Muscle of back (tissue), 11 donors: ENCODE results near the gene PLCH2. TPM values are rescaled to one million over a fixed set of nuclear protein-coding genes. Genes with fewer than 3 reads are reported as not detected.
A peak's percentile ranks its signal among the peaks of the same experiment; 100 is the strongest.

ENCODE experiments used
- DNase-seq, 3 donors: peaks; one replicate each; pipeline versions ENCODE4 v3.0.0 to v3.0.0-alpha.2; 2013
- polyA plus RNA-seq, 10 donors: library from polyadenylated mRNA; unstranded; fragments of 120-200 nt; gene quantifications; one replicate each; pipeline ENCODE4 v1.2.1, GENCODE V29; 2013; ENCODE audit not compliant: insufficient read length in 10 of 10

The PLCH2 gene
- polyA plus RNA-seq, 10 donors = 0.39 to 3.3 (median 0.71) TPM

DNA sequence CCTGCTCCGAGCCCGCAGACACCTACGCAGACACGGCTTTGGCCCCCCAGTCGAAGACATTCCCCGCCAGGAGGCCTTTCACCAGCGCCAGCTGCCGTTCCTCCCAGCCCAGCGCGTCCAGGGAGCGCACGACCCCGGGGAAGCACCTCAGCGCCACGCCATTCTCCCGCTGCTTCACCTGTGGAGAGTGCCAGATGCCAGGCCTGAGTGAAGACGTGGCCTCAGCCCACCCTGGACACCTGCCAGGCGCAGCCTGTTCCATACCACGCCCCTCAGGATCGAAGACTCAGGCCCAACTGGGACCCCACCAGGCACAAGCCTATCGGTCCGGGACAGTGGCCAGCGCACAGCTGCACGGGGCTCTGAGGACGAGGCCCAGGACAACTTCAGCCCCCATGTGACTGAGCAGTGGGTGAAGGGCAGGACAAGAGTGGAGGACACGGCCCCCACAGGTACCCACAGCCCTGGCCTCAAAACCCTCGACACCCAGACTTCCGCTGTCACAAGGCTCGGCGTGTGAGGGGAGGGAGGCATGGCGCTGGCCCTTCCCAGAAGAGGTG, 36.9 kb downstream of the PLCH2 start:
- peak in 1 of 3 donors; percentile 8 for DNase-seq

DNA sequence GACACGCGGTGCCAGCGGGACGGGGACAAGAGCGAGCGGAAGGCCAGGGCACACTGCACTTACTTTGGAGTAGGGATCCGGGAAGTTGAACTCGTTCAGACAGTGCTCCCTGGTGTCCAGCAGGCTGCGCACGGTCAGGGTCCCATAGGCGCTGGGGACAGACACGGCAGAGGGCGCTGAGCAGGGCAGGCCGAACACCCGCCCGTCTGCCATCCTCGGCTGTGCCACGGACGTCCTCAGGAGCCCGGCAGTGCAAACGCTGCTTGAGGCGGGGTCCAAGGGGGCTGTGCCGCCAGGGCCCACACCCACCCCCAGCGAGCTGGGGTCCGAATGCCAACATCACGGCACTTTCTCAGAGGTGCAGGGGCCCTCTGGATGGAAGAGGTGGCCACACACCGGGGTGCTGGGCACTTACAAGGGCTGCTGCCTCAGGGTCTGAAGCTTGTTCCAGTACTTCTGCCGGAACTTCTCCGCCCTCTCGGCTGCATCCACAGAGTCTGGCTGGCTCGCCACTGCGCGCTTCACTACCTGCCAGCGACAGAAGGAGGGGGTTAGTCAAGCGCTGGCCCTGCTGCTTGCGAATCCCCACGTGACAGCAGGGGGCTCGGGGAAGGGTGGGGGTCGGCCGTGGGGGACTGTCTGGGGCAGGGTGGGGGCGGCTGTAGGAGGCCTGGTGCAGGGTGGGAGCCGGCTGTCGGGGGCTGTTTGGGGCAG, 38.0 kb downstream of the PLCH2 start:
- DNase-seq = no peak

DNA sequence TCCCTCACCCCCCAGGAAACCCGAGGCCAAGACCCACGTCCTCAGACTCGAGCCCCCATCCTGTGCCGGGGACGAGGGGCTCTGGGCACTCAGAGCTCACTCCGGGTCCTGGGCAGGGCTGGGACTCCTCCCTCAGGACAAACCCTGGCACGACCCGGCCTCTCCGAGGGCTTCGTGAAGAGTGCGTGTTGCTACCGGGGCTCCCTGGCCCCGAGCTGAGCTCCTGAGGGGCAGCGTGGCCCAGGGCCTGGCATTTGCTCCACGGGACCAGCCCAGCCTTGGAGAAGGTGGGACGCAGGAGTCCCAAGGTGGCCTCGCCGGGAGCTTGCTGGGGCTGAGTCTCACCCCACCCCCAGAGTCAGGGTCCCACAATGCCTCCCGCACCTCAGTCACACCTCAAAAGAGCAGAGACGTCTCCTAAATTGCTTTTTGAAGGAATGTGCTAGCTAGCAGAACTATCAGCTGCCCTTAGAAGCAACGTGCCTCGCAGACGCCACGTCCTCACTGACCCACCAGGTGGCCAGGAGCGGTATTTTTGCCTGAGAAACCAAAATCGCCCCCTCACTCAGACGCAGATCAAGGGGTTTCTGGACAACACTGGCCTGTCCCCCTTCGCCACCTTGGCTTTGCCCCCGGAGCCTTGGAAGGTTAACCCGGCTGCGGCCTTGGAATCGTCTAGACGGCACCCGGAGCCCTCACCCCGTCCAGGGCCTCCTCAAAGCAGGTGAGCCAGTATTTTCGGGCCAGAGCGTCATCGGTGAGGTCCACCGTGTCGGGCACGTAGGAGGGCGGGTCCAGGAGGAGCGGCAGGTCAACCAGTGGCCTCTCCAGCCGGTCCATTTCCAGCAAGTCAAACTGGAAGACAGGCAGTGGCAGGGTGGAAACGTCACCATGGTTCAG, 39.0 kb downstream of the PLCH2 start:
- DNase-seq = no peak

DNA sequence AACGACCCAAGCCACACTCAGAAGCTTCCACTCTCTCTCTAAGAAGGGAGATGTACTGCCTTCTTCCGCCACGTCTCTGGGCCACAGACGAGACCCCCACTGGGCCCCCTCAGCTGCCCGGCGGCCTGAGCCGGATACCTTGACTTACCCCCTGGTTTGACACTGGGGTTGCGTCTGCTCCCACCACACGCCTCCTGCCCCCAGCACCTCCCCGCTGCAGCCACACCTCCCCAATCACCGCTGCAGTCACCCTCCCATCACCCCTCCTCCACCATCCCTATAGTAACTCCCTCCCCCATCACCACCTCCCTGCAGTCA, 39.6 kb downstream of the PLCH2 start:
- no peak for DNase-seq

DNA sequence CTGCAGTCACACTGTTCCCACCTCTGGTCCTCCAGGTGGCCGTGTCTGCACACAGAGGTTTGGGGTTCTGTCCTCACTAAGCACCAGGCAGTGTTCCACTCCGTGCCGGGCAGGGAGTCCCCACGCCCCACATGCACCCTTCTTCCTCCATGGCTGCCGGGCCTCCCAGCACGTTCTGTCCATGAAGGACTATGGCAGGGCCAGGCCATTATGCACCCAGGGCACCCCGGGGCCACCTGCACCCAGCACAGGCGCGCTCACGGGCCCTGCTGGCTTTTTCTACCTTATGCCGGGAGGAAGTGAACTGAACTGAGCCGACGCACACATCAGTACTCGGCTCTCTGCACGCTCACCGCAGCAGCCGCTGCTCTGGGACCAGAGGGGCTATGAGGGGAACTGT, 40.0 kb downstream of the PLCH2 start:
- DNase-seq = no peak

DNA sequence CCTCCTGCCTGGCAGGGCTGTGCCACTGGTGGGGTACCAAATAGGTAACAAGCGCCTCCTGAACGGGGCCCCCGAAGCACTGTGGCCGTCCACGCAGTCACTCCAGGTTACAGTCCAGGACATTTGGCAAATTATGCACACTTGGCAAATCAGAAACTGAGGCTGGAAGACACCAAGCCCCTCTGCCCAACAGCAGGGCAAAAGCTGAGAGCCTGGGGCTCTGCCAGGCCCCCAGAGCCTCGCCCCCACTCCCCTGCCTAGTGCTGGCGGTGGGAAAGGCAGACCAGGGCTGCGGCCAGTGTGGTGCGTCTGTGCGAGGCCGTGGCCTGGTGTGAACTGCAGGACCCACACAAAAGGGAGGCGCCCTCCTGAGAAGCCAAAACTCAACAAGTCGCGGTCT, 40.9 kb downstream of the PLCH2 start:
- DNase-seq = no peak

DNA sequence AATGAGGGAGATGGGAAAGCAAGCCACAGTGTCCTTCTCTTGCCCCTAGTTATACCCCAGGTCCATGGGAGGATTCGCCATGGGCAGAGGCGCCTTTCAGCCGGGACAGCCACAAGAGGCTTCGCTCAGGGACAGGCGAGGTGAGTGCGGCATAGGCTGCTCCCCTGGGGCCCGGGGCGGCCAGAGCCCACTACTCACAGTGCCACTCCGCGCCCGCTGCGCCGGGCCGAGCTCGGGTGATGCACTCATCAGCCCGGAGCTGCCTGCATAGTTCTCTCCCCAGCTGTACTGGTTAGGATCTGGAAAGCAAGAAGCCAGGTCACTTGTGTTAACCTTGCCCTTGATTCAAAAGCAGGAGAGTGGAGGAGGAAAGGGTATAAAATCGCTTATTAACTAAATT, 41.9 kb downstream of the PLCH2 start:
- no peak for DNase-seq

DNA sequence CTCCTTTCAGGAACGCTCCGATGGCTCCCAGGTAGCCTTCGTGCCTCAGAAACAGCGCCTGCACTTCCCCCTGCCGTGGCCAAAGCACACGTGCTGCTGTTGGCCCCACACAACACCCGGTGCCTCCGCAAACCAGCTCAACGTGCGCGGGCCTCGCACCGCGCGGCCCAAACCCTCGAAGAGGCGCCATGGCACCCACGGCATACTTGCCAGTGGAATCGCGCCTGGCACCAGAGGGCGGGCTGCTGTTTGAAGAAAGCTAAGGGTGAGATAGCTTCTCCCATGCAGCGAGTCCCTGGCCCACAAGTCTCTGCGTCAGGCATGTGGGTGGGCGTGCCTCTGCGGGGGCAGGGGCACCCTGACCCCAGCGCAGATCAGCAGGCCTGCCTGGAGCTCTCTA, 42.4 kb downstream of the PLCH2 start:
- no peak for DNase-seq

DNA sequence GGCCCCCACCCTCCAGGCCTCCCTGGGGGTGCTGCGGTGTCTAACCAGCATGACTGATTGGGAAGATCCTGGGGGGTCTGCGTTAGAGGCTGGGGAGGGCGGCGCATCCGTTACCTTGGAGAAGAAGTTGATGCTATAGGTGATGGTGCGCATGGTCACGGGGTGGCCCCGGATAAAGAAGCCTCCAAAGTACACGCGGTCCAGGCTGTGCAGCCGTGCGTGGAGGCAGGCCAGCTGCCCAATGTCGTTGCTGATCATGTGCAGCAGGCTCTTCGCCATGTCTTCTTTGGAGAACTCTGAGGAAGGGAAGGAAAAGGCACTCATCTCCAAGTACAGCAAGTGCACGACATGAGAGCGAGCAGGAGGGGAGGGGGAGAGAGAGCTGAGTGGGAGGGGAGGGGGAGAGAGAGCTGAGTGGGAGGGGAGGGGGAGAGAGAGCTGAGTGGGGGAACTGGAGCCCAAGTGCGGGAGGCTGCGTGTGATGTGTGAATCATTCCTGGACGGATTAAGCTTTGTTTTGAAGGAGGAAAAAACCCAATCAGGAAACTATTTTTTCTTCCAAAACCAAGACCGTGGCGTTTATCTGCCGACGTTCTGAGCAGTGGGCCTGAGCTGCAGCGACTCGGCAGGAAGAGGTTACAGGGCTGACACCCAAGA, 43.1 kb downstream of the PLCH2 start:
- DNase-seq = no peak

DNA sequence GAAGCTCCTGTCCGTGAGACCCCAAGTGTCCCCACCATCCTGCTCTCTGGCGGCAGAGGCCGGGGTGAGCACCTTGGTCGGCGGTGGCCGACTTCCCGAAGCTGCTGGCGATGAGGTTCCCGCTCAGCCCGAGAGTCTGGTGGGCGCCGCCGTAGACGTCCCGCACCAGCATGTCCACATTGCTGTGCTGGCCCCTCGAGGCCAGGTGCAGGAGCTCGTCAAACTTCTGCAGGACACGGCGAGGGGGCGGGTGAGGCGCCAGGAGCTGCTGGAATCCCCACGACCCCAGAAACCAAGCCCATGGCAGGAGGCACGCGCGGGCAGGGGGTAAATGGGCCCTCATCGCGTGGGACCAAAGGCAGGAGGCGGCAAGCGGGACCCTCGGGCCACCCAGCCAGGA, 43.6 kb downstream of the PLCH2 start:
- no peak for DNase-seq

DNA sequence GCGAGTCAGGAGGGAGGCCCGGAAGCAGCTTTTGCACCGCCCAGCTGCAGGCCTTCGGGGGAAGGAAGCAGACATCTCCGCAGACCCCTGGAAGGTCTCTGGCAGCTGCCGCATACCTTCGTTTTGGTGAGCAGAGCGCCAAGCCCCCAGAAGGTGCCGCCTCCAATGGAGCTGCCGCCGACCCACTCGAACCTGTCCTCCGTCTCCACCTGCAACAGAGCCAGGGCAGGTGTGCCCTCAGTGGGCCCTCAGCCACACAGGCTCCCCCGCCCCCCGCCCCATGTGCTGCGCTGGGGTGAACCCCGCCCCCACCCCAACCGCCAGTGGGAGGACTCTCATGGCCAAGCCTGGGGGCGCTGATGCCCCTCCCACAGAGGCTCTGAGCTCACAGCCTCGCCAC, 44.1 kb downstream of the PLCH2 start:
- no peak for DNase-seq

DNA sequence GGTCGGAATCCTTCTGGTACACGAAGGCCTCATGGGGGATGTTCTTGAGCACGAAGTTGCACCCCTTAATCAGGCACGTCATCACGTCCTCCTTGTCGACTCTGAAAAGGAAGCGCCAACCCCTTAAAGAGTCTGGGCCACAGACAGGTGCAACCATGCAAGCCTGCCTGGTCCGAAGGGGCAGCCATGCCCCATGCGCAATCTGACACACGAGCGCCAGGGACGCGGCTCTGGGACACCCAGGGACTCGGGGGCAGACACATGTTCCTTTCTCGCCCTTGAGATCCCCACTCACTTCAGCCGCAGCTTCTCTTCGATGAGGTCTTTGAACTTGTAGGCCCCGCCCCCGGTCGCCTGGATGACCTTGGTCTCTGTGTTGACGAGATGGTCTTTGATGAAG, 44.7 kb downstream of the PLCH2 start:
- no peak for DNase-seq

DNA sequence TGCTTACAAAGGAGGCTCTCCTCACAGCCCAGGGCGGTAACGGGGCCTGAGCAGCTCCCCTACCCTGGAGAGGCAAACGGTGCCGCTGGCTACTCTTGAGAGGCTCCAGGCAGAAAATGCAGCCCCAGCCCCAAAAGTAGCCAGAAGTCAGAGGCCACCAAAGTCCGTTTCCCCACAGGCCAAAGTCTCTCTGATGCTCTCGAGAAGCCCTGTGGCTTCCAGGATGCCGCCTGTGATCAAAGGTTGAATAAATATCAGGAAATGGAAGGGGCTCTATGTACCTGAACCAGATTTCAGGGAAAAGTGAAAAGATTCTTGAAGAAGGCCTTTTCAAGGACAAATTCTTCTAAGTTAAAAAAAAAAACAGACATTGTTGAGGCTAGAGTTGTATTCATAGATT, 46.1 kb downstream of the PLCH2 start:
- DNase-seq = no peak

DNA sequence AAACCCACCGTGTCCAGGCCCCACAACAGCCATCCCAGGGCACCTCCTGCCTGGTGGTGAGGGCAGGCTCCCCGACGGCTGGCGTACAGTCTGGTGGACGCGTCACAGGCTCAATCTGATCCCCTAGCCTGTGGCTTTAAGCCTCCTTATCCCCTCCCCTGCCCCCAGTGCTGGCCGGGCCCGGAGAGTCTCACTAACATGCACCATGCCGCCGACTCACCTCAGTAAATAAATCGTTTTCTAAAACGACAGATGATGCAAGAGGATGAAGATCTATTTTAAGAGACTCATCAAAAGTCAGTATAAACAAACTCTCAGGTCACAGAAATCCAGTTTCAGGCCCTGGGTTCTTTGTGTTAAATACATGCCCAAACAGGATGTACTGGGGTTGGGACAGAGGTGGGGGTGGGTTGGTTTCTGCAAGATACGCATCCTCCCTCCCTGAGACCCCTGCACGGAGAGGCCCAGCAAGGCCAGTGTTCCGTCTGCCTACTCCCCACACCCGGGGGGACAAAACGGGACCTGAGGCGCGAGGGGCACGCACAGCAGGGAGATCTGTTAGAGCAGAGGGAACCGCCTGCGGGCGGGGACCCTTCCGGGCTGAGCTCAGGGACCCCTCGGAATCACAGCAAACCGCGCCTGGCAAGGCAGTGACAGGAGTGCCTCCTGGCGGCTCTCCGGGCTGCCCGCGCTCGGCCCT, 47.3 kb downstream of the PLCH2 start:
- no peak for DNase-seq

DNA sequence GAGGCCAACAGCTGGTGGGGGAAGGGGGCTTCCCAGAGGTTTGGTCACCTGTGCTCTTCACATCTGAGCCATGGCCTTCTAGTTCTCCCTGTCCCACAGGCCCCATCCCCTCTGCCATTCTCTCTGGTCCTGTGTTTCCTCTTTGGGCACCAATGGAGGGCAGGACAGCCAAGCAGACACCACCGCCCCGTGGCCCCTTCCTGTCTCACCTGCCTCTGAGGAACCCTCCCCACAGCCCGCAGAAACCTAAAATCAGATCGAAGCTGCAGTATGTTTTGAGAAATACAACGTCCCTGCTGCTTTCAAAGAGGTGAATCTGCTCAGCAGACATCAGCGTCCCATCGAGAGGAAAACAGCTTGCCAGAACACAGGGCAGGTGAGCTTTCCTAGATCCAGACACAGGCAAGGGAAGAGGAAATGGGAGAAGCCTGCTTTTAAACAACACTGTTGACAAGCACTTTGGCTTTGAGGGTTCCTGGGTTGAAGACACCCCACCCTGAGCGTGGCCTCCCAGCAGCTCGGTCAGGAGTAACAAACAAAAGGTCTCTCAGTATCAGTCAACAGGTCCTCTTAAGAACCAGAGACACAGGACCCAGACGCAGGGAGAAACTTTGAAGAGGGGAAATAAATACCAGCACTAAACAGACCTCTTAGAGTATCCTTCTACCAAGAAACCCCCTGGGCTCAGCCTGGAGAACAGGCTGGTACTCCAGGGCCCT, 48.0 kb downstream of the PLCH2 start:
- no peak for DNase-seq

DNA sequence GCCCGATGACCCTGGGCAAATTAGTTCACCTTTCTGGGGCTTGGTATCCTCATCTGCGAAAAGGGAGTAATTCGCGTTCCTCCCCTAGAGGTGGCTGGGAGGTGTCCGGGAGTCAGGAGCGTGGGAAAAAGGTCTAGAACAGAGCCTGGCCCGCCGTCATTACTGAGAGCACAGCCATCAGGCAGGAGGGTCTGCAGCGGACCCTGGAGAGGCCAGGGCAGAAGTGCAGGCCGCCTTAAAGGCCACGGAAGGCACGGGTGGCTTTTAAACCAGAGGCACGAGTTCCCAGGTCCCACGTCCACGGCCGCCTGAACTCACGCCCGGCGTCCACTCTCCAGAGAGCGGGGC, 49.5 kb downstream of the PLCH2 start:
- DNase-seq = no peak

DNA sequence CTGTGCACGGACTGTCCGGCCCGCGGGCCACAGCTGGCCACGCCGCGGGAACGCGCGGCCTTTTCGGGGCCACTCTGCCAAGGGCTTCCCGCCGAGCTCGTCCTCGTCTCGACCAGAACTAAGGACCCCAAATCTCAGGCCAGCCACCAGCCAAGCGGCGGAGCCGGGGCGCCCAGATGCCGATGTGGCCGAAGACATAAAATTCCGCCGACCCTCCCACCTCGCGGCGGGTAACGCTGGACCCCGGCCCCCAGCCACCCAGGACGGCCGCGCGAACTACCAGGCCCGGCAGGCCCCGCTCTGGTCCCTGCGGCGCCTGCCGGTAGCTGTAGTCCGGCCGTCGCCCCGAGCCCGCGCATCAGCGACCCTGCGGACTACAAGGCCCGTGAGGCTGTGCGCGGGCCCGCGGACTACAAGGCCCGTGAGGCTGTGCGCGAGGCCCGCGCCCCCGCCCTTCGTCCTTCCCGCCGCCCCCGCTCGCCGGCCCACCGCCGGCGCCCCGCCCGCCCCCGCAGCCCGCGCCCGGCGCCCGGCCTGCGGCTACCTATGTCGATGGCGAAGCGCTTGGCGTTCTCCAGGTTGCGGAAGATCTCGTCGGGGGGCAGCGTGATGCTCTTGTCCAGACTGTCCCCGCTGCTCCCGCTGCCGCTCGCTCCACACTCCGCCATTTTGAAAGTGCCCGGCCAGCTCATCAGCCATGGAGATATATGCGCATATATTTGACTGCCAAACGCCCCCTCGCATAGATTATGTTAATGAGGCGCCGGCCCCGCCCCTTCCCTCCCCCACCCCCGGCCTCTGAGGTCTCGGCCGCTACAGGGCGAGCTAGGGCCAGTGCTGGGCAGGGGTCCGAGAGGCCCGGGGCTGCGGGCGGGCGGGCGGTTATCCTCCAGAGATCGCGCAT, 50.1 kb downstream of the PLCH2 start, which contains the start of gene PANK4:
Gene PANK4 (minus strand): TSS at position 677 of the 904 bp plus-strand sequence. CDS start 9 bp downstream, at position 668.
- peak; percentile 94 to 97 (median 95) for DNase-seq

DNA sequence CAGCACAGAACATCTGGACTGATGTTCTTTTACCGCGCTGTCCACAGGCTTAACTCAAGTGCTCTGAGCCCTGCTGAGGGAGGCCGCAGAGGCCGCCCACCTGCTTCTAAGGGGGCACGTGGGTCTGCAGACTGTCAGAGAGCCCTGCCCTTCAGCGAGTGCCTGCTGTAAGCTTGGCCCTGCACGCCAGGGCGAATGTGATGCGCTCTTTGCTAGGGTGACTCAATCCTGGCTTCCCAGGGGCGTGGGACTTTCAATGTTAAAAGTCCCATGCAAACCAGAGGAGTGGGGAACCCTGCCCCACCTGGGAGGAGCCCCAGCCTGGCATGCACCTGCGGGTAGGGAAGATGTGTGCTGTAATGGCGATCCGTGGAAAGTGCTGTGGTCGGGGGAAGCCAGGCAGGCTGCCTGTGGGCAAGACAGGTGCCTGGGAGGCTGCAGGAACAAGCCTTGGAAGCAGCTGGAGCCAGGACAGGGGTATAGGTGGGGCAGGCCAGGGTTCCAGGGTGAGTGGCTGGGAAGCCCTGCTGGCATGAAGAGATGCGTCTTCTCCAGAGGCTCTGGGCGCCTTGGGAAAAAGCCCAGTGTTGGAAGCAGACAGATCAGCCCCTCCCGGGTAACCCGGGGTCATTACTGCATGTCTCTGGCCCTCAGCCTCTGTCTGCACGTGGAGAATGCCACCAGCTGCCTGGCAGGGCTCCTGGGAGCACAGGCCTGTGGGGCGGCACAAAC, 50.9 kb downstream of the PLCH2 start:
- peak in 2 of 3 donors; percentile 45 to 54 for DNase-seq

DNA sequence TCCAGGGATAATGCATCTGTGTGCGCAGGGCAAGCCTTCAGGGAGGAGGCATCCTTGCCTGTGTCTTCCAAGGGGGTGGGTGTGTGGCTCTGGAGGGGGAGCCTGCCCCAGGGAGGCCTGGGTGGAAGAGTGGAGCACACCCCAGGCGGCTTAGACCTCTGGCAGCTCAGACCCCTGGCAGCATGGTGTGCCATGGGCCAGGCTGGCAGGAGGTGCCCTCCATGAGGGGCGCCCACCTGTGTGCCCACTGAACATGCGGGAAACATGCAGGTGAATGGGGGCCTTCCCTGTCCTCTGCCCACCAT, 51.4 kb downstream of the PLCH2 start:
- DNase-seq = no peak

DNA sequence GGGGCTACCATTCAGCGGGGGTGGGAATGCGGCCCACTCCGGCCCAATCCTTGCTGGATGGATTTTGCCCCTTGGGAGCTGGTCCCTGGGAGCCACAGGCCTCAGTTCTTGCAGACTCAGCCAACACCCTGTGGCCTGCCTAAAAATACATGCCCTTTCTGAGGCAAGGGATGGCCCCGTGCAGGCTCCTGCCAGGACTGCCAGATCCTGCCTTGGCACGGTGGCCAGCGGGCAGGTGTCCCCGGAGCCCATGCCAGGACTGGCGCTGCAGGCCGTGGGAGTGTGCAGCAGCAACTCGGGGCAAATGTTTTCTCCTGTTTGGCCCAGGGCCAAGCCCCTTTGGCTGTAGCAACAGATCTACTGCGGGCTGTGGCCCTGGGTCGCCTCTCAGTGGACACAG, 51.9 kb downstream of the PLCH2 start:
- peak in 1 of 3 donors; percentile 43 for DNase-seq
